ENCODE data around the gene RACK1.
A peak's percentile ranks its signal among the peaks of the same experiment; 100 is the strongest.

Gene RACK1

DNA sequence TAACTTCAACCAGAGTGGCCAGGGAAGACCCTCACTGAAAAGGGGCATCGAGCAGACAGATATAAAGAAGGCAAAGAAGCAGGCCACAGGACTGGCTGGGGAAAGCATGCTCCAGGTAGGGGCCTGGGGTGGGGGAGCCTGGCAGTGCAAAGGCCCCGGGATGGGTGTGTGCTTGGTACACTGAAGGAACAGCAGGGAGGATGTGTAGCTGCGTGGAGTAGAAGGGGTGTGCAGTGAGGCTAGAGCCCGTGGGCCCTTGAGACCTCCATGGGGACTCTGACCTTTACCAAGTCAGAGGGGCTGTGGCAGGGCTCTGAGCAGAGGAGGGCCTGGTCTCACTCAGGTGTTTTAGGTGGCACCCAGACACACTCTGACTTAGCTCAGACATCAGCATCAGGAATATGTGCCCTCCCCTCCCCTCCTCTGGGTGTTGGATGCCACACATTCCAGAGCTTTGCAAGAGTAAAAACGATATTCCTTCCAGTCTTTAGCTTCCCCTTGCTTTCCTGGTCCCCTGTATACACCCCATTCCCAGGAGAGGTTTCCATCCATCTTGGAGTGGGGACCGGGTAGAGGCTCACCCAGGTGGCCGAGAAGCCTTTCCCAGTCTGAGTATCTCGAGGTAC, 46.3 kb downstream of the RACK1 start:
- DNase-seq (ENCODE audit: low read depth), result no peak
- H3K4me3 ChIP-seq (ENCODE audit: control insufficient read depth, low read depth, low read length), result no peak overlapping the region
- TF ChIP-seq, protein P1, sequence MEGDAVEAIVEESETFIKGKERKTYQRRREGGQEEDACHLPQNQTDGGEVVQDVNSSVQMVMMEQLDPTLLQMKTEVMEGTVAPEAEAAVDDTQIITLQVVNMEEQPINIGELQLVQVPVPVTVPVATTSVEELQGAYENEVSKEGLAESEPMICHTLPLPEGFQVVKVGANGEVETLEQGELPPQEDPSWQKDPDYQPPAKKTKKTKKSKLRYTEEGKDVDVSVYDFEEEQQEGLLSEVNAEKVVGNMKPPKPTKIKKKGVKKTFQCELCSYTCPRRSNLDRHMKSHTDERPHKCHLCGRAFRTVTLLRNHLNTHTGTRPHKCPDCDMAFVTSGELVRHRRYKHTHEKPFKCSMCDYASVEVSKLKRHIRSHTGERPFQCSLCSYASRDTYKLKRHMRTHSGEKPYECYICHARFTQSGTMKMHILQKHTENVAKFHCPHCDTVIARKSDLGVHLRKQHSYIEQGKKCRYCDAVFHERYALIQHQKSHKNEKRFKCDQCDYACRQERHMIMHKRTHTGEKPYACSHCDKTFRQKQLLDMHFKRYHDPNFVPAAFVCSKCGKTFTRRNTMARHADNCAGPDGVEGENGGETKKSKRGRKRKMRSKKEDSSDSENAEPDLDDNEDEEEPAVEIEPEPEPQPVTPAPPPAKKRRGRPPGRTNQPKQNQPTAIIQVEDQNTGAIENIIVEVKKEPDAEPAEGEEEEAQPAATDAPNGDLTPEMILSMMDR (IDR thresholded peaks at IDR 0.05; ENCODE audit: control insufficient read depth, insufficient read depth, low read depth, low read length, missing control alignments), result no peak

DNA sequence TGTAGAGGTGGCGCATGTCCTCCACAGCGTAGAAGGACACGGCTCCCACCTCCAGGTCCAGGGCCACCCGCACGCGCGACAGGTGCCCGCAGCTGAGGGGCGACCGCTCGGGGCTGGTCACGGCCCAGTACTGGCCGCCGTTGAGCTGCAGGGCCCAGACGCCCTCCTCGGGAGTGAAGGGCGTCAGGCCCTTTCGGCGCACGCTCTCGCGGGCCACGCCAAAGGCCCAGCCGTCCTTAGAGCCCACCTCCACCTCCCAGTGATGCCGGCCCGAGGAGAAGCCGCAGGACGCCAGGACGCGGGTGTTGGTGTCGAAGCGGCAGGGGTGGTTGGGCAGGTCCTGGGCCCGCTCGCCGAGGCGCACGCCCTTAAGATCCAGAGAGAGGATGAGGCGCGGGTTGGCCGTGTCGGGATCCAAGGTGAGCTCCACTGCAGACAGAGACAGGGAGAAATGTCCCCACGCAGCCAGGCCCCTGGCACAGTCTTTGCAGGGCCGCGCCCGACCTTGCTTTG, 48.4 kb downstream of the RACK1 start:
- DNase-seq (ENCODE audit: low read depth), result no peak
- TF ChIP-seq, protein P1 (IDR thresholded peaks at IDR 0.05; ENCODE audit: control insufficient read depth, insufficient read depth, low read depth, low read length, missing control alignments), result no peak
- H3K4me3 ChIP-seq (ENCODE audit: control insufficient read depth, low read depth, low read length), result no peak overlapping the region

DNA sequence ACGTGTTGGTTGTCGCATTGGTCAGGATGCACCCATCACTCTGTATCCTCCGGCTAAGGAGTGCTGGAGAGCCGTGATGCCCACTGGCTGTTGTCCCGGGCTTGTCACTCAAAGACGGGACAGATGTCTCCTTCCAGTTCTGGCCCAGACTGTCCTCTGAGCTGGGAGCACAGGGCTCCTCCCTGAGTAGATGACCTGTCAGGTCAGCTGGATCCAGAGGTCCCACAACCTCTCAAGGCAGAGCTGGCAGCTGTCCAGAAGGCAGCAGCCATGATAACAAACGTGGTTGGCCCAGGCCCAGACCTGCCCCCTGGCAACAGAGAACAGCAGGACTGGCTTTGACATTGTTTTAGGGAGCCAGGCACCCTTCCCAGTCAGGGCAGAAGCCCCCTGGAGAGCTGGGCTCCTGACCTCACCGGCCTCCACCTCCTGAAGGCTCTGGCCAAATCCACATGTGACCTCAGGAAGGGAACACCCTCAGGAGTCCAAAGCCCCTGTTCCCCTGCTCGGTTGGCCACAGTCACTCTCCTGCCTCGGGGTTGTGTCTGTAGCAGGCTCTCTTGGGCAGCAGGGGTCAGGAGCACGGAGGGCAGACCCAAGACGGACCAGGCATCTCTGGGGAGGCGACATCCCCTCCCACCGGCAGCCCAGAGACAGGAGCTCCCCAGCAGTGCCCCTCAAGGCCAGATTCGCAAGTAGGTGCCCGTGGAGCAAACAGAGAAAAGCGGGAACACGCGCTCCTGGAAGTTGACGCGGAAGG, 49.0 kb downstream of the RACK1 start:
- H3K4me3 ChIP-seq (ENCODE audit: control insufficient read depth, low read depth, low read length), result no peak overlapping the region
- DNase-seq (ENCODE audit: low read depth), result no peak
- TF ChIP-seq, protein P1 (IDR thresholded peaks at IDR 0.05; ENCODE audit: control insufficient read depth, insufficient read depth, low read depth, low read length, missing control alignments), result no peak

DNA sequence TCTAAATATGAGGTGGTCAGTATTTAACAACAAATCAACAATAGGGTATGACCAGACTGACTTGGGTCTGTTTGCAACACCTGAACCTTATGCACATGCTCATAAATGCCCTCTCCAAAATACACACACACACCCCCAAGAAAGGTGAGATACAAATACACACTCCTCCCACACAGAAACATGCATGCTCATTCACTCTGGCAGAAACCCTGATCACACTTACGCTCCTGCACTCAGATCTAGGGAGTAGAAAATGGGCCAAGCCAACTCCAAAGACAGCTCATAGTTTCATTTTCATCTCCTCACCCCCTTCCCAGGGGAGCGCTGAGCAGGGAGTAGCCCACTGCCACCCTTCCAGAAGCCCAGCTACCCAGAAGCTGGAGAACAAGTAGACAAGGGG, 50.0 kb downstream of the RACK1 start:
- H3K4me3 ChIP-seq (ENCODE audit: control insufficient read depth, low read depth, low read length), result no peak overlapping the region
- no peak for DNase-seq (ENCODE audit: low read depth)
- TF ChIP-seq, protein P1 (IDR thresholded peaks at IDR 0.05; ENCODE audit: control insufficient read depth, insufficient read depth, low read depth, low read length, missing control alignments), result no peak

DNA sequence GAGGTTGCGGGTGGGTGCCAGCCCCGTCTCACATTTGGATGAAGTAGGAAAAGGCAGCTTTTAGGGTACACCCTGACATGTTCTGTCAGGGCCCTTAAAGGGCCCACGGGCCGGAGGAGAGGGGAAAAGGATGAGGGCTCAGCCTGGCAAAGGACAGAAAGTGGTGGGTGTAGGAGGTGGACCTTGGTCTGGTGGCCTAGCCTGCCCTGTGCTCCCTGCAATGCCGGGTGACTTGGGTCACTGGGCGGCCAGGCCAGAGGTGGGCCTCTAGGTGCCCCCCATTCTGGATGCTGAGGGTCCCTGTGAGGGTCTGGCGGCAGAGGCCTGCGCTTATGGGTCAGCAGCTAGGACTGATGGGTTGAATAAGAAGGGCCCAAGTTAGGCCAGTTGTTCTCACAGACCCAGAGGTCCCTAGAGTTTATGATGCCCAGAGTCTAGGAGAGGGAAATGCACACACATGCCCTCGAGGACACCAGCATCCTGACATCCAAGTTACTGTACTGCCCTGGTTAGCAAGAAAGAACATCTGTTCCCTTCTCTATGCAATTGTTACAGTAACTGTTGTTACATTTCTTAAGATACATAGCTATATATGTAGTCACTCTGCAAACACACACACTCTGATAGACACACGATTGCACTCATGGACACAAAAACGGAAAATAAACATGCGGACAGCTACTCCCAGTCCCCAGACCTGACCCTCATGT, 51.2 kb downstream of the RACK1 start:
- peak overlapping the region; percentile 79 for H3K4me3 ChIP-seq (ENCODE audit: control insufficient read depth, low read depth, low read length)
- DNase-seq (ENCODE audit: low read depth), result no peak
- TF ChIP-seq, protein P1 (IDR thresholded peaks at IDR 0.05; ENCODE audit: control insufficient read depth, insufficient read depth, low read depth, low read length, missing control alignments), result no peak

DNA sequence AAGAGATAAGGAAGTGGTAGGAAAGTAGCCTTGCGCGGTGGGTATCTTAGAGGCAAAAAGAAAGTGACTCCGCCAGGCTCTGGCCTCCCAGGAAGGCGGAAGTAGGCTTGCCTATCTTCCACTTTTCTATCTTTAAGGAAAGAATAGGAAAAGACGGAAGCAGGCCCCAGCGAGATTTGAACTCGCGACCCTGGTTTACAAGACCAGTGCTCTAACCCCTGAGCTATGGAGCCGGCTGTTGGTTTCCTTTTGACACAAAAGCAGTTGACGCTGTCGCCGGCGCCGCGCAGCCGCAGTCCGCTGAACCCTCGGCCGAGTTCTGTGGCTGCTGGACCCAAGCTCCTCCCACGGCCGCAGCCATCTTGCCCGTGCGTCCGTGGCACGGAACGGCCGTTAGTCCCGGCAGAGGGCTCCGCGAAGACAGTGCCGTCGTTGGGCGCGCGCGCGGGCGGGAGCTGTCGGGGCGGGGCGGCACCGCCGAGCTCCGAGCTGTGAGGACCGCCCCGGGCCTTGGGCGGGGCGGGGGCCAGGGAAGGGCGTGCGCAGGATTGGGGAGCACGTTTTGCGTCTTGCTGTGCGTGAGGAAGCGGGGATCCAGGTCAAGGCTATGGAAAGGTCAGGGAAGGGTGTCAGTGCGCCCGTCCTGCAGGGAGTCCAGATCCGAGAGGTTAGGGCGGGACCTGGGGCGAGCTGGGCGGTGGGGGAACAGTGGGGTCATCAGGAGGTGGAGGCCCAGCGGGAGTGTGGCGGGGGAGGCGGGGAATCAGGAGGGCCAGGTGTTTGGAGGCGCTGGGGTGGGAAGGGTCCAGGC, 52.0 kb downstream of the RACK1 start:
- TF ChIP-seq, protein P1 (IDR thresholded peaks at IDR 0.05; ENCODE audit: control insufficient read depth, insufficient read depth, low read depth, low read length, missing control alignments), result no peak
- H3K4me3 ChIP-seq (ENCODE audit: control insufficient read depth, low read depth, low read length), result peak overlapping the region; percentile 79
- DNase-seq (ENCODE audit: low read depth), result peak; percentile 76
